Suprapubic skin (tissue), 3 donors: ENCODE results near the gene CC2D1A.

Source experiments
- EP300 ChIP-seq: sonication (generic); formaldehyde crosslinking; IDR thresholded peaks from one replicate; pipeline ENCODE4 v1.6.1; 2017; ENCODE audit warnings: antibody characterized with exemption
- TF ChIP-seq, protein P1 (sequence below), 2 donors: fragments of 200-600 bp in 1 of 2; fragments of 450-650 bp in 1 of 2; sonication (generic) in 1 of 2; IDR thresholded peaks; one replicate each; pipeline ENCODE4 v1.5.1; 2016 to 2019; ENCODE audit warnings: antibody characterized with exemption in 2 of 2, mild to moderate bottlenecking in 1 of 2, moderate library complexity in 1 of 2

- TF ChIP-seq, protein P1, sequence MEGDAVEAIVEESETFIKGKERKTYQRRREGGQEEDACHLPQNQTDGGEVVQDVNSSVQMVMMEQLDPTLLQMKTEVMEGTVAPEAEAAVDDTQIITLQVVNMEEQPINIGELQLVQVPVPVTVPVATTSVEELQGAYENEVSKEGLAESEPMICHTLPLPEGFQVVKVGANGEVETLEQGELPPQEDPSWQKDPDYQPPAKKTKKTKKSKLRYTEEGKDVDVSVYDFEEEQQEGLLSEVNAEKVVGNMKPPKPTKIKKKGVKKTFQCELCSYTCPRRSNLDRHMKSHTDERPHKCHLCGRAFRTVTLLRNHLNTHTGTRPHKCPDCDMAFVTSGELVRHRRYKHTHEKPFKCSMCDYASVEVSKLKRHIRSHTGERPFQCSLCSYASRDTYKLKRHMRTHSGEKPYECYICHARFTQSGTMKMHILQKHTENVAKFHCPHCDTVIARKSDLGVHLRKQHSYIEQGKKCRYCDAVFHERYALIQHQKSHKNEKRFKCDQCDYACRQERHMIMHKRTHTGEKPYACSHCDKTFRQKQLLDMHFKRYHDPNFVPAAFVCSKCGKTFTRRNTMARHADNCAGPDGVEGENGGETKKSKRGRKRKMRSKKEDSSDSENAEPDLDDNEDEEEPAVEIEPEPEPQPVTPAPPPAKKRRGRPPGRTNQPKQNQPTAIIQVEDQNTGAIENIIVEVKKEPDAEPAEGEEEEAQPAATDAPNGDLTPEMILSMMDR (IDR thresholded peaks at IDR 0.05), result no peak
- TF ChIP-seq EP300, result no peak
These were observed 66.6 kb downstream of the CC2D1A start for GRCh38 chr19:13972368-13973155.
